Chondrocyte (in vitro differentiated cells): ENCODE data around the gene DMAC2L. TPM values are rescaled to one million over a fixed set of nuclear protein-coding genes. Genes with fewer than 3 reads are reported as not detected.

Experiments
- DNase-seq: peaks from one replicate; pipeline ENCODE4 v3.0.0; 2021; ENCODE audit warnings: mixed read lengths, low spot score
- H3K27ac Mint-ChIP-seq: one replicate; pipeline ENCODE4 v1.8.0; 2021; ENCODE audit warnings: mild to moderate bottlenecking, moderate library complexity, mixed read lengths; ENCODE audit not compliant: unreplicated experiment
- H3K27me3 Mint-ChIP-seq: 2 replicates; pipeline ENCODE4 v1.8.0; 2021; ENCODE audit warnings: low read depth, mixed read lengths
- H3K36me3 Mint-ChIP-seq: 2 replicates; pipeline ENCODE4 v1.8.0; 2021; ENCODE audit warnings: low read depth, mixed read lengths
- H3K4me1 Mint-ChIP-seq: 2 replicates; pipeline ENCODE4 v1.8.0; 2021; ENCODE audit warnings: low read depth, mild to moderate bottlenecking, mixed read lengths
- H3K4me3 Mint-ChIP-seq: one replicate; pipeline ENCODE4 v1.8.0; 2021; ENCODE audit warnings: mild to moderate bottlenecking, moderate library complexity, mixed read lengths; ENCODE audit not compliant: unreplicated experiment
- H3K9me3 Mint-ChIP-seq: 2 replicates; pipeline ENCODE4 v1.8.0; 2021; ENCODE audit warnings: low read depth, mixed read lengths
- CTCF ChIP-seq: fragments of 200-600 bp; sonication (generic); IDR thresholded peaks from 2 replicates; pipeline ENCODE4 v1.5.0; 2021; ENCODE audit warnings: antibody characterized with exemption, mild to moderate bottlenecking, moderate library complexity
- total RNA-seq: library from RNA; stranded (reverse); gene quantifications from 3 replicates; pipeline ENCODE4 v1.2.1, GENCODE V29; 2021

Gene DMAC2L
- total RNA-seq, 1 donor from 2014 or later: 13.5 TPM

- peaks cover 3% of the 10 kb centered on the region for H3K36me3 Mint-ChIP-seq
- H3K9me3 Mint-ChIP-seq: peaks cover 7% of the 10 kb centered on the region
- no peak for DNase-seq
- H3K4me1 Mint-ChIP-seq: peaks cover 6% of the 10 kb centered on the region
- no peaks in the 10 kb centered on the region for H3K27me3 Mint-ChIP-seq
- TF ChIP-seq CTCF: no peak
- no peak overlapping the region for H3K27ac Mint-ChIP-seq
- no peak overlapping the region for H3K4me3 Mint-ChIP-seq
These were observed 39.6 kb upstream of the DMAC2L start for GRCh38 chr14:50272498-50272897.

- no peak overlapping the region for H3K4me3 Mint-ChIP-seq
- no peaks in the 10 kb centered on the region for H3K9me3 Mint-ChIP-seq
- no peak for DNase-seq
- no peak for TF ChIP-seq CTCF
- H3K36me3 Mint-ChIP-seq: peaks cover 7% of the 10 kb centered on the region
- no peaks in the 10 kb centered on the region for H3K4me1 Mint-ChIP-seq
- H3K27me3 Mint-ChIP-seq: no peaks in the 10 kb centered on the region
- H3K27ac Mint-ChIP-seq: no peak overlapping the region
These were observed 26.3 kb upstream of the DMAC2L start for GRCh38 chr14:50285861-50286260.

GRCh38 chr14:50288146-50288545, 24.0 kb upstream of the DMAC2L start:
- H3K36me3 Mint-ChIP-seq: peaks cover 6% of the 10 kb centered on the region
- H3K4me1 Mint-ChIP-seq: no peaks in the 10 kb centered on the region
- TF ChIP-seq CTCF: no peak
- no peaks in the 10 kb centered on the region for H3K27me3 Mint-ChIP-seq
- H3K4me3 Mint-ChIP-seq: no peak overlapping the region
- no peak overlapping the region for H3K27ac Mint-ChIP-seq
- peaks cover 5% of the 10 kb centered on the region for H3K9me3 Mint-ChIP-seq
- no peak for DNase-seq

GRCh38 chr14:50290306-50290705, 21.8 kb upstream of the DMAC2L start:
- no peaks in the 10 kb centered on the region for H3K27me3 Mint-ChIP-seq
- H3K27ac Mint-ChIP-seq: no peak overlapping the region
- peaks cover 10% of the 10 kb centered on the region for H3K36me3 Mint-ChIP-seq
- H3K4me3 Mint-ChIP-seq: no peak overlapping the region
- no peak for TF ChIP-seq CTCF
- H3K9me3 Mint-ChIP-seq: peaks cover 5% of the 10 kb centered on the region
- no peak for DNase-seq
- H3K4me1 Mint-ChIP-seq: no peaks in the 10 kb centered on the region

GRCh38 chr14:50299585-50299984, 12.5 kb upstream of the DMAC2L start:
- TF ChIP-seq CTCF: no peak
- Mint-ChIP-seq H3K4me3 (no peak overlapping the region), H3K27ac (no peak overlapping the region), H3K36me3 (peaks cover 5% of the 10 kb centered on the region), H3K9me3 (peaks cover 9% of the 10 kb centered on the region), H3K4me1 (no peaks in the 10 kb centered on the region), H3K27me3 (no peaks in the 10 kb centered on the region)
- DNase-seq: no peak
